ENCODE data around the gene MCF2L2. TPM values are rescaled to one million over a fixed set of nuclear protein-coding genes. Genes with fewer than 3 reads are reported as not detected.

The MCF2L2 gene
- total RNA-seq, 2 donors from 2014 or later, result 0.25 to 1.4 TPM

GRCh38 chr3:183370391-183370790 is 58.0 kb downstream of the MCF2L2 start:
- DNase-seq, result no peak
- H3K36me3 ChIP-seq, result no peaks in the 10 kb centered on the region

GRCh38 chr3:183369627-183370026 is 58.8 kb downstream of the MCF2L2 start:
- H3K27me3 ChIP-seq, result no peaks in the 10 kb centered on the region
- no peak for TF ChIP-seq CTCF (IDR thresholded peaks at IDR 0.05)
- H3K9me3 ChIP-seq, result no peaks in the 10 kb centered on the region
- no peak for DNase-seq
- H3K27ac ChIP-seq, result no peak overlapping the region
- H3K9ac ChIP-seq (ENCODE audit: low read depth in 2 of 2, low read length in 2 of 2), result no peak overlapping the region
- H3K4me1 ChIP-seq, result no peaks in the 10 kb centered on the region
- intact Hi-C loops (cut with DNase I), result no loop called here
- H3K36me3 ChIP-seq, result no peaks in the 10 kb centered on the region
- no peak overlapping the region for H3K4me3 ChIP-seq

More at GRCh38 chr3:183370391-183370790, 58.0 kb downstream of the MCF2L2 start:
- Histone ChIP-seq H3K27me3 (no peaks in the 10 kb centered on the region), H3K9ac (ENCODE audit: low read depth in 2 of 2, low read length in 2 of 2) (no peak overlapping the region), H3K27ac (no peak overlapping the region), H3K9me3 (no peaks in the 10 kb centered on the region), H3K4me1 (no peaks in the 10 kb centered on the region), H3K4me3 (no peak overlapping the region)
- no peak for TF ChIP-seq CTCF (IDR thresholded peaks at IDR 0.05)
- intact Hi-C loops (cut with DNase I), result no loop called here

- Histone ChIP-seq H3K4me3 (no peak overlapping the region), H3K9me3 (no peaks in the 10 kb centered on the region), H3K9ac (ENCODE audit: low read depth in 2 of 2, low read length in 2 of 2) (no peak overlapping the region), H3K27ac (no peak overlapping the region), H3K4me1 (no peaks in the 10 kb centered on the region), H3K27me3 (no peaks in the 10 kb centered on the region), H3K36me3 (no peaks in the 10 kb centered on the region)
- intact Hi-C loops (cut with DNase I), result no loop called here
- no peak for DNase-seq
- no peak for TF ChIP-seq CTCF (IDR thresholded peaks at IDR 0.05)
Measured at GRCh38 chr3:183369117-183369516, 59.3 kb downstream of the MCF2L2 start.

GRCh38 chr3:183360971-183361624 is 67.3 kb downstream of the MCF2L2 start:
- no peak overlapping the region for H3K4me3 ChIP-seq
- intact Hi-C loops (cut with DNase I), result no loop called here
- DNase-seq, result no peak

GRCh38 chr3:183359036-183359435 is 69.4 kb downstream of the MCF2L2 start:
- Histone ChIP-seq H3K9me3 (no peaks in the 10 kb centered on the region), H3K27ac (no peak overlapping the region), H3K4me3 (no peak overlapping the region), H3K4me1 (no peaks in the 10 kb centered on the region), H3K27me3 (no peaks in the 10 kb centered on the region), H3K36me3 (no peaks in the 10 kb centered on the region), H3K9ac (ENCODE audit: low read depth in 2 of 2, low read length in 2 of 2) (no peak overlapping the region)
- intact Hi-C loops (cut with DNase I), result no loop called here
- TF ChIP-seq CTCF (IDR thresholded peaks at IDR 0.05), result no peak
- no peak for DNase-seq

More at GRCh38 chr3:183360971-183361624, 67.3 kb downstream of the MCF2L2 start:
- Histone ChIP-seq H3K36me3 (no peaks in the 10 kb centered on the region), H3K4me1 (no peaks in the 10 kb centered on the region), H3K27ac (no peak overlapping the region), H3K9ac (ENCODE audit: low read depth in 2 of 2, low read length in 2 of 2) (no peak overlapping the region), H3K27me3 (no peaks in the 10 kb centered on the region), H3K9me3 (no peaks in the 10 kb centered on the region)
- TF ChIP-seq CTCF (IDR thresholded peaks at IDR 0.05), result no peak
